HEK293 (cell line): ENCODE results near the gene COL9A3.

Source experiments
- CTCF ChIA-PET: fragments of 350-600 bp; formaldehyde crosslinking; extraction: SDS; loops from one replicate; lab custom pipeline; 2021; ENCODE audit warnings: antibody characterized with exemption; lab: Yijun Ruan, JAX
- POLR2A ChIA-PET: fragments of 300-600 bp; formaldehyde crosslinking; extraction: SDS; loops from one replicate; lab custom pipeline; 2020; ENCODE audit warnings: antibody characterized with exemption, inconsistent platforms; lab: Yijun Ruan, JAX
- H3K27ac ChIP-seq: fragments of 200-500 bp; sonication (Bioruptor generic); 2 replicates; pipeline ENCODE4 v1.5.1; 2014; ENCODE audit warnings: low read depth, low read length, control low read depth, inconsistent platforms; ENCODE audit errors: extremely low read depth
- H3K36me3 ChIP-seq, 2 experiments: fragments of 200-500 bp in 1 of 2; sonication (Bioruptor generic) in 1 of 2; 1 replicate in 1 of 2; 2 replicates in 1 of 2; pipeline ENCODE4 v1.5.1; 2014 to 2017; ENCODE audit warnings: inconsistent platforms in 2 of 2, low read length in 2 of 2; ENCODE audit not compliant: control insufficient read depth in 2 of 2, insufficient read depth in 1 of 2
- H3K4me1 ChIP-seq: fragments of 200-500 bp; sonication (Bioruptor generic); 2 replicates; pipeline ENCODE4 v1.5.1; 2014; ENCODE audit warnings: mild to moderate bottlenecking, low read length, inconsistent platforms; ENCODE audit not compliant: control insufficient read depth, insufficient read depth
- H3K4me3 ChIP-seq: 2 replicates; pipeline ENCODE4 v1.5.1; 2011; ENCODE audit warnings: low read depth, mild to moderate bottlenecking, control low read depth, low read length, moderate library complexity
- H3K9me3 ChIP-seq: fragments of 200-500 bp; sonication (Bioruptor generic); 2 replicates; pipeline ENCODE4 v1.5.1; 2014; ENCODE audit warnings: low read depth, low read length, inconsistent platforms; ENCODE audit not compliant: control insufficient read depth, insufficient read depth
- AEBP2 ChIP-seq: fragments of 450-650 bp; formaldehyde crosslinking; IDR thresholded peaks from 2 replicates; pipeline ENCODE4 v1.5.1; 2016; ENCODE audit warnings: missing biosample characterization, missing genetic modification characterization, borderline replicate concordance
- IKZF3 ChIP-seq: fragments of 450-650 bp; IDR thresholded peaks from 2 replicates; pipeline ENCODE4 v1.5.0; 2018; ENCODE audit warnings: missing biosample characterization, mild to moderate bottlenecking, missing genetic modification characterization, moderate library complexity
- TCF7L2 ChIP-seq: IDR thresholded peaks from 2 replicates; pipeline ENCODE4 v1.6.1; 2011; ENCODE audit warnings: low read depth, mild to moderate bottlenecking, inconsistent platforms, low read length, moderate library complexity, borderline replicate concordance
- ZBTB10 ChIP-seq: fragments of 450-650 bp; formaldehyde crosslinking; IDR thresholded peaks from 2 replicates; pipeline ENCODE4 v1.5.1; 2016; ENCODE audit warnings: missing biosample characterization, missing genetic modification characterization
- ZBTB49 ChIP-seq: fragments of 450-650 bp; formaldehyde crosslinking; IDR thresholded peaks from 2 replicates; pipeline ENCODE4 v1.5.1; 2016; ENCODE audit warnings: missing biosample characterization, missing genetic modification characterization, low read depth
- ZFP3 ChIP-seq: fragments of 450-650 bp; formaldehyde crosslinking; IDR thresholded peaks from 2 replicates; pipeline ENCODE4 v1.5.1; 2016; ENCODE audit warnings: low read depth, missing biosample characterization, missing genetic modification characterization
- ZNF112 ChIP-seq: fragments of 450-650 bp; formaldehyde crosslinking; IDR thresholded peaks from 2 replicates; pipeline ENCODE4 v1.5.0; 2017; ENCODE audit warnings: missing biosample characterization, missing genetic modification characterization
- ZNF239 ChIP-seq: fragments of 450-650 bp; formaldehyde crosslinking; IDR thresholded peaks from 2 replicates; pipeline ENCODE4 v1.5.1; 2016; ENCODE audit warnings: missing biosample characterization, missing genetic modification characterization
- ZNF26 ChIP-seq: fragments of 450-650 bp; formaldehyde crosslinking; IDR thresholded peaks from 2 replicates; pipeline ENCODE4 v1.5.1; 2016; ENCODE audit warnings: missing biosample characterization, missing genetic modification characterization
- ZNF324 ChIP-seq: fragments of 450-650 bp; formaldehyde crosslinking; IDR thresholded peaks from 2 replicates; pipeline ENCODE4 v1.5.1; 2016; ENCODE audit warnings: missing biosample characterization, missing genetic modification characterization
- ZNF423 ChIP-seq: fragments of 450-650 bp; formaldehyde crosslinking; IDR thresholded peaks from 2 replicates; pipeline ENCODE4 v1.5.1; 2016; ENCODE audit warnings: missing biosample characterization, missing genetic modification characterization
- ZNF426 ChIP-seq: fragments of 450-650 bp; formaldehyde crosslinking; IDR thresholded peaks from 2 replicates; pipeline ENCODE4 v1.5.1; 2017; ENCODE audit warnings: missing biosample characterization, missing genetic modification characterization, mild to moderate bottlenecking, inconsistent platforms, moderate library complexity
- ZNF530 ChIP-seq: fragments of 450-650 bp; formaldehyde crosslinking; IDR thresholded peaks from 2 replicates; pipeline ENCODE4 v1.5.1; 2016; ENCODE audit warnings: low read depth, missing biosample characterization, missing genetic modification characterization
- ZNF561 ChIP-seq: fragments of 450-650 bp; IDR thresholded peaks from 2 replicates; pipeline ENCODE4 v1.5.1; 2018; ENCODE audit warnings: missing biosample characterization, missing genetic modification characterization, borderline replicate concordance
- ZNF747 ChIP-seq: fragments of 450-650 bp; formaldehyde crosslinking; IDR thresholded peaks from 2 replicates; pipeline ENCODE4 v1.5.1; 2016; ENCODE audit warnings: missing biosample characterization, missing genetic modification characterization
- ZXDB ChIP-seq: fragments of 450-650 bp; formaldehyde crosslinking; IDR thresholded peaks from 2 replicates; pipeline ENCODE4 v1.5.1; 2016; ENCODE audit warnings: missing biosample characterization, missing genetic modification characterization

Gene COL9A3

GRCh38 chr20:62838128-62838891 is 21.5 kb downstream of the COL9A3 start (continued):
- no peak for TF ChIP-seq AEBP2 (tag by site-specific recombination)
- no peak for TF ChIP-seq ZNF426
- TF ChIP-seq ZBTB10 (tag by site-specific recombination), result no peak; the same call in 1 of the 2 replicates
- no peak for TF ChIP-seq ZNF530 (tag by site-specific recombination)
- no peak for TF ChIP-seq IKZF3 (tag by site-specific recombination)
- no peak for TF ChIP-seq ZXDB (tag by site-specific recombination)
- TF ChIP-seq ZNF26 (tag by site-specific recombination), result no peak
- peak; percentile 57 for TF ChIP-seq ZNF423

- Histone ChIP-seq H3K9me3 (no peaks in the 10 kb centered on the region), H3K27ac (no peak overlapping the region), H3K4me1 (0 out of 2 replicates have a peak, but pooled peaks cover 3% of the 10 kb centered on the region)
- no peak for TF ChIP-seq ZNF324 (tag by site-specific recombination)
- TF ChIP-seq ZNF239 (tag by site-specific recombination), result no peak
- no peak for TF ChIP-seq ZFP3 (tag by site-specific recombination)
- no peak for TF ChIP-seq TCF7L2
- no peak for TF ChIP-seq ZNF747 (tag by site-specific recombination)
- TF ChIP-seq ZNF112 (tag by site-specific recombination), result no peak
- no peak for TF ChIP-seq ZBTB49 (tag by site-specific recombination)
- TF ChIP-seq ZNF561 (tag by site-specific recombination), result no peak
- TF ChIP-seq, all 188 proteins: peak for 0
- POLR2A ChIA-PET, result no interaction called here
- CTCF ChIA-PET, result interaction anchor here (1.4 kb wide), 1 partner anchor 170 kb away, joined by 6 read pairs; no protein-coding TSS in a partner anchor
- peaks cover 0 to 44% of the 10 kb centered on the region in 2 experiments; a peak in 2 of 3 replicates for H3K36me3 ChIP-seq
- H3K4me3 ChIP-seq, result no peak overlapping the region
Measured at GRCh38 chr20:62839261-62839660, 22.4 kb downstream of the COL9A3 start.
